H1 (cell line): ENCODE measurements around the gene BOLA1. TPM values are rescaled to one million over a fixed set of nuclear protein-coding genes. Genes with fewer than 3 reads are reported as not detected.

Source experiments
- CTCF ChIA-PET: fragments of 300-600 bp; sonication (Branson Sonifier 250); formaldehyde crosslinking; loops from one replicate; lab custom pipeline; 2021; ENCODE audit not compliant: partially characterized antibody; lab: Charles Lee
- POLR2A ChIA-PET: fragments of 300-600 bp; sonication (Branson Sonifier 250); formaldehyde crosslinking; loops from one replicate; lab custom pipeline; 2021; ENCODE audit warnings: inconsistent platforms; ENCODE audit not compliant: partially characterized antibody; lab: Charles Lee
- DNase-seq, 2 experiments: peaks; one replicate each; pipeline versions ENCODE4 v3.0.0 to v3.0.0-alpha.2; 2010 to 2022; ENCODE audit warnings: low spot score in 2 of 2, low read depth in 1 of 2, mixed read lengths in 1 of 2
- FAIRE-seq: peaks from 2 replicates; lab custom pipeline; 2011; peaks lifted over from hg19 to GRCh38; lab: Jason Lieb, UNC
- H2AFZ ChIP-seq: 2 replicates; pipeline ENCODE4 v1.8.1; 2012; ENCODE audit warnings: low read length, inconsistent platforms
- H2AK5ac ChIP-seq: 2 replicates; pipeline ENCODE4 v1.6.1; 2013; ENCODE audit warnings: low read depth, low read length
- H2BK120ac ChIP-seq: replicated peaks from 2 replicates; pipeline ENCODE3; 2013; ENCODE audit warnings: low read depth, low read length, inconsistent platforms
- H2BK12ac ChIP-seq: 2 replicates; pipeline ENCODE4 v1.6.1; 2013; ENCODE audit warnings: low read depth, low read length
- H2BK15ac ChIP-seq: 2 replicates; pipeline ENCODE4 v1.6.1; 2013; ENCODE audit warnings: low read length
- H2BK20ac ChIP-seq: 2 replicates; pipeline ENCODE4 v1.6.1; 2013; ENCODE audit warnings: low read length
- H2BK5ac ChIP-seq: 2 replicates; pipeline ENCODE4 v1.6.1; 2013; ENCODE audit warnings: low read depth, low read length
- H3K14ac ChIP-seq: 2 replicates; pipeline ENCODE4 v1.6.1; 2013; ENCODE audit warnings: inconsistent platforms; ENCODE audit not compliant: insufficient read length
- H3K18ac ChIP-seq: 2 replicates; pipeline ENCODE4 v1.6.1; 2013; ENCODE audit warnings: low read length; ENCODE audit errors: extremely low read depth
- H3K23ac ChIP-seq: 2 replicates; pipeline ENCODE4 v1.6.1; 2013; ENCODE audit warnings: inconsistent platforms; ENCODE audit not compliant: insufficient read length
- H3K23me2 ChIP-seq: 2 replicates; pipeline ENCODE4 v1.6.1; 2013; ENCODE audit warnings: low read depth, low read length
- H3K27ac ChIP-seq: 2 replicates; pipeline ENCODE4 v1.6.1; 2011; ENCODE audit warnings: low read depth, low read length, inconsistent platforms
- H3K27me3 ChIP-seq, 4 experiments: replicated peaks in 1 of 4; 1 replicate in 1 of 4; 2 replicates in 3 of 4; pipeline versions ENCODE4 v1.6.1 to v1.8.1; 2011 to 2013; ENCODE audit warnings: low read length in 3 of 4, mild to moderate bottlenecking in 3 of 4, inconsistent platforms in 2 of 4, mixed read lengths in 2 of 4, moderate library complexity in 1 of 4; ENCODE audit not compliant: control insufficient read depth in 3 of 4, insufficient read depth in 3 of 4; ENCODE audit errors: extremely low read depth in 1 of 4
- H3K36me3 ChIP-seq, 4 experiments: 2 replicates each; pipeline versions ENCODE4 v1.6.1 to v1.8.1; 2011 to 2013; ENCODE audit warnings: mild to moderate bottlenecking in 4 of 4, low read length in 3 of 4, moderate library complexity in 2 of 4, control low read depth in 1 of 4, inconsistent platforms in 1 of 4; ENCODE audit not compliant: insufficient read depth in 4 of 4, control insufficient read depth in 2 of 4
- H3K4ac ChIP-seq: replicated peaks from 2 replicates; pipeline ENCODE3; 2013; ENCODE audit warnings: low read length, low read depth, mixed read lengths, inconsistent platforms; ENCODE audit not compliant: insufficient read length
- H3K4me1 ChIP-seq, 4 experiments: replicated peaks in 1 of 4; 1 replicate in 1 of 4; 2 replicates in 3 of 4; pipeline versions ENCODE4 v1.6.1 to v1.8.1; 2011 to 2013; ENCODE audit warnings: low read length in 3 of 4, inconsistent platforms in 2 of 4, mixed read lengths in 1 of 4; ENCODE audit not compliant: insufficient read depth in 4 of 4, control insufficient read depth in 3 of 4
- H3K4me2 ChIP-seq, 2 experiments: 2 replicates each; pipeline versions ENCODE4 v1.6.1 to v1.8.1; 2011 to 2013; ENCODE audit warnings: low read depth in 2 of 2, low read length in 2 of 2, control low read depth in 1 of 2, inconsistent platforms in 1 of 2, mild to moderate bottlenecking in 1 of 2; ENCODE audit not compliant: insufficient read depth in 1 of 2
- H3K4me3 ChIP-seq, 4 experiments: fragments of 200-600, 300-600 bp in 1 of 4; sonication (generic), shearing (Covaris generic), sonication (Bioruptor Twin) in 1 of 4; 2 replicates each; pipeline versions ENCODE4 v1.5.1 to v1.8.1; 2011 to 2016; ENCODE audit warnings: low read length in 4 of 4, low read depth in 3 of 4, control low read depth in 2 of 4, inconsistent platforms in 2 of 4, mild to moderate bottlenecking in 2 of 4, mixed read lengths in 1 of 4, moderate library complexity in 1 of 4; ENCODE audit not compliant: insufficient read depth in 2 of 4; ENCODE audit errors: extremely low read depth in 1 of 4
- H3K56ac ChIP-seq: replicated peaks from 2 replicates; pipeline ENCODE3; 2013; ENCODE audit warnings: low read depth, mild to moderate bottlenecking, mixed read lengths, low read length, inconsistent platforms; ENCODE audit not compliant: insufficient read length
- H3K79me1 ChIP-seq: 2 replicates; pipeline ENCODE4 v1.6.1; 2013; ENCODE audit warnings: low read depth, low read length, control low read depth
- H3K79me2 ChIP-seq, 2 experiments: 2 replicates each; pipeline versions ENCODE4 v1.6.1 to v1.8.1; 2012 to 2013; ENCODE audit warnings: low read length in 2 of 2, mild to moderate bottlenecking in 2 of 2, inconsistent platforms in 1 of 2; ENCODE audit not compliant: insufficient read depth in 2 of 2, control insufficient read depth in 1 of 2
- H3K9ac ChIP-seq, 4 experiments: replicated peaks in 1 of 4; 1 replicate in 1 of 4; 2 replicates in 3 of 4; pipeline versions ENCODE4 v1.6.1 to v1.8.1; 2011 to 2013; ENCODE audit warnings: low read depth in 3 of 4, low read length in 3 of 4, control low read depth in 2 of 4, mild to moderate bottlenecking in 2 of 4, moderate library complexity in 2 of 4, inconsistent platforms in 1 of 4; ENCODE audit errors: extremely low read depth in 1 of 4
- H3K9me3 ChIP-seq, 2 experiments: 2 replicates each; pipeline versions ENCODE4 v1.6.1 to v1.8.1; 2012 to 2013; ENCODE audit warnings: mild to moderate bottlenecking in 2 of 2, moderate library complexity in 2 of 2, control low read depth in 1 of 2, inconsistent platforms in 1 of 2, low read depth in 1 of 2, low read length in 1 of 2, mixed read lengths in 1 of 2; ENCODE audit not compliant: insufficient read depth in 2 of 2
- H4K20me1 ChIP-seq, 2 experiments: replicated peaks in 1 of 2; 2 replicates each; pipeline versions ENCODE3 to v1.8.1; 2011 to 2013; ENCODE audit warnings: inconsistent platforms in 2 of 2, low read length in 2 of 2, mild to moderate bottlenecking in 1 of 2; ENCODE audit not compliant: insufficient read depth in 2 of 2, control insufficient read depth in 1 of 2
- H4K5ac ChIP-seq: 2 replicates; pipeline ENCODE4 v1.6.1; 2013; ENCODE audit warnings: low read length, low read depth, mixed read lengths, inconsistent platforms; ENCODE audit not compliant: insufficient read length
- H4K8ac ChIP-seq: 2 replicates; pipeline ENCODE4 v1.8.0; 2013; ENCODE audit warnings: mild to moderate bottlenecking, moderate library complexity, low read length, inconsistent platforms; ENCODE audit not compliant: insufficient read depth; ENCODE audit errors: extremely low read depth
- H4K91ac ChIP-seq: replicated peaks from 2 replicates; pipeline ENCODE3; 2013; ENCODE audit warnings: low read length, mixed read lengths, inconsistent platforms; ENCODE audit not compliant: insufficient read length
- WGBS, 2 experiments: shearing (Covaris generic) in 1 of 2; methylation state at CpG; one replicate each; pipeline versions ENCODE4 v1.1.6 to v1.1.7; 2013 to 2015; ENCODE audit warnings: low lambda C conversion rate in 2 of 2, mixed read lengths in 2 of 2, inconsistent platforms in 1 of 2, low coverage in 1 of 2, missing lambda C conversion rate in 1 of 2; ENCODE audit not compliant: insufficient replicate concordance in 2 of 2, insufficient coverage in 1 of 2, insufficient read length in 1 of 2; ENCODE audit errors: extremely low coverage in 1 of 2, missing lambda C conversion rate in 1 of 2; 5-methylcytosine and 5-hydroxymethylcytosine counted together
- polyA plus RNA-seq, 7 experiments: library from polyadenylated mRNA; depleted of rRNA in 3 of 7; stranded (reverse) in 5 of 7; unstranded in 2 of 7; fragments of >200 nt in 5 of 7; fragments of 200-250 nt in 2 of 7; gene quantifications; 1 replicate in 5 of 7; 2 replicates in 1 of 7; 4 replicates in 1 of 7; pipeline versions ENCODE4 v1.2.1 to v1.2.3, GENCODE V29; 2011 to 2013; ENCODE audit warnings: missing spikeins in 2 of 7, mixed read lengths in 2 of 7
- total RNA-seq: library from RNA; stranded (reverse); fragmentation: NEBNext Ultra II Directional; extraction: Animal tissue kit (Norgen Biotek cat#: 25700); gene quantifications from 2 replicates; pipeline ENCODE4 v1.2.1, GENCODE V29; 2021

Gene BOLA1
- total and polyA plus RNA-seq, 2 of the 8 experiments (the other 6 are each of a cell fraction or from before 2014, with no cell fraction given), result 8.1 to 15.4 TPM

DNA sequence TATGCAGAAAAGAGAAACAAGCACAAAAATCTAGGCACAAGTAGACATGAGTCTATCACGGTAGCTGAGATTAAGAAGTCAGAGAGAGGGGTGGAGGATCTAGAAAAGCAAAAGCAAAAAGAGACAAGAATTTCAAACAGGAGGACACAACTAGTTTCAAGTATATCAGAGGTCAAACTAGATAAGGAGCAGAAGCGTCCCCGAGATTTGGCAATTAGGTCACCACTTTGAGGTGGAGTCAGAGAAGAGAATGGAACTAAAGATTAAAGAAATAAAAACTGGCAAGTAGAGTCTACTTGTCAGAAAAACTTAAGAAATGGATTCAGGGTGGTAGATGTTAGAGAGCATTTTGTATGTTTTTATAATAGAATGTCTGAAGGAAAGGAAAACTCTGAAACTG, 26.0 kb downstream of the BOLA1 start:
- H3K23me2 ChIP-seq, result peaks cover 5% of the 10 kb centered on the region
- H3K9me3 ChIP-seq, result no peaks in the 10 kb centered on the region
- no peak overlapping the region for H3K14ac ChIP-seq
- CTCF ChIA-PET, result interaction anchor here (1.0 kb wide), 1 partner anchor 11 kb away, joined by 3 read pairs; no protein-coding TSS in a partner anchor
- H3K56ac ChIP-seq, result no peak overlapping the region
- WGBS, 2 experiments, result 88% methylated on average over 3 of the region's 3 CpGs; no CpG with 5 or more reads in 1 of the 2 experiments
- H3K4ac ChIP-seq, result no peak overlapping the region
- no peak overlapping the region for H2BK20ac ChIP-seq
- no peaks in the 10 kb centered on the region for H4K20me1 ChIP-seq
- H3K9ac ChIP-seq, result no peak overlapping the region
- POLR2A ChIA-PET, result interaction anchor here (0.7 to 1.9 kb wide), 3 partner anchors 9 to 37 kb away, joined by 3 to 7 read pairs (median 5); partner anchors contain the start of gene BOLA1
- H3K18ac ChIP-seq, result no peak overlapping the region
- DNase-seq (no peak), FAIRE-seq (no peak)
- H4K91ac ChIP-seq, result no peak overlapping the region
- H3K4me3 ChIP-seq, result no peak overlapping the region
- H4K8ac ChIP-seq, result no peak overlapping the region
- no peaks in the 10 kb centered on the region for H3K27me3 ChIP-seq
- H4K5ac ChIP-seq, result no peak overlapping the region
- H3K4me2 ChIP-seq, result no peak overlapping the region
- no peak overlapping the region for H3K27ac ChIP-seq
- H2BK120ac ChIP-seq, result no peak overlapping the region
- no peak overlapping the region for H2BK5ac ChIP-seq
- H3K79me2 ChIP-seq, result peaks cover 8 to 28% of the 10 kb centered on the region in 2 experiments
- no peak overlapping the region for H2BK12ac ChIP-seq
- no peak overlapping the region for H2AK5ac ChIP-seq
- peaks cover 5% of the 10 kb centered on the region for H3K79me1 ChIP-seq
- H2BK15ac ChIP-seq, result no peak overlapping the region
- H3K4me1 ChIP-seq, result peaks cover 0 to 8% (median 4%) of the 10 kb centered on the region in 4 experiments; a peak in 4 of 7 replicates
- H3K36me3 ChIP-seq, result peaks cover 19 to 41% (median 39%) of the 10 kb centered on the region in 4 experiments
- no peak overlapping the region for H2AFZ ChIP-seq
- no peak overlapping the region for H3K23ac ChIP-seq
